GM19035 (cell line): ENCODE measurements around the gene RAD23A.
"Not testable (repeated sequence)": the region's sequence is repeated elsewhere in the genome, so short reads cannot be mapped to it uniquely, and the experiment has no call there.

ENCODE experiments used
- ATAC-seq: cut with Tn5 transposase; IDR thresholded peaks from one replicate; pipeline ENCODE4 v1.9.1; 2021; ENCODE audit not compliant: unreplicated experiment

The RAD23A gene

GRCh38 chr19:12937927-12938778, 7.5 kb upstream of the RAD23A start, which contains the start of gene CALR:
CALR (plus strand) TSS chr19:12938609; CDS start chr19:12938680, 71 bp downstream.
- ATAC-seq: peak; percentile 84

DNA sequence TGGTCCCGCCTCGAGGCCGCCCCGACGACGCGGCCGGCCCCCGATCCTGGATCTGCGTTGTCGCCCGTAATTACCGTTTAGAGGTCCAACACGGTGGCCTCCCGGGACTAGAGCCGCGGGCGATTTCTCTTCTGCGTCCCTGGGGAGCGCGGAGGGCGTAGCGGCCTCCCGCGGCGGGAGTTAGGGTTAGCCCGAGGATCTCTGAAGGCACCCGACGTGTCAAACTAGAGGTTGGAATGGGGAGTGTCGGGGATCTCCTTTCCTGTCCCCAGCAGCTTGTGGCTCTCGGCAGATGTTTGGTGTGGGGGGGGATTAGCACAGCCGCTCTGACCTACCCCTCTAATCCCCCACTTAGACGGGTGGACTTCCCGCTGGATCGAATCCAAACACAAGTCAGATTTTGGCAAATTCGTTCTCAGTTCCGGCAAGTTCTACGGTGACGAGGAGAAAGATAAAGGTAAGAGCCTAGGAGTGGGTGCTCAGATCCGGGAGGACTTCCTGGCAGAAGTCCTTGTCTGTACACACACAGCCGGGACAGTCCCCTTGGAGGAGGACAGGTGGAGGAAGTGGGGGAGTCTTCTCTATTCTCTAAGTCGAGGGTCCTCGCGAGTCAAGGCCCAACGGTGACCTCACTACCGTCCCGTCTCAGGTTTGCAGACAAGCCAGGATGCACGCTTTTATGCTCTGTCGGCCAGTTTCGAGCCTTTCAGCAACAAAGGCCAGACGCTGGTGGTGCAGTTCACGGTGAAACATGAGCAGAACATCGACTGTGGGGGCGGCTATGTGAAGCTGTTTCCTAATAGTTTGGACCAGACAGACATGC, 6.7 kb upstream of the RAD23A start:
- no peak for ATAC-seq

DNA sequence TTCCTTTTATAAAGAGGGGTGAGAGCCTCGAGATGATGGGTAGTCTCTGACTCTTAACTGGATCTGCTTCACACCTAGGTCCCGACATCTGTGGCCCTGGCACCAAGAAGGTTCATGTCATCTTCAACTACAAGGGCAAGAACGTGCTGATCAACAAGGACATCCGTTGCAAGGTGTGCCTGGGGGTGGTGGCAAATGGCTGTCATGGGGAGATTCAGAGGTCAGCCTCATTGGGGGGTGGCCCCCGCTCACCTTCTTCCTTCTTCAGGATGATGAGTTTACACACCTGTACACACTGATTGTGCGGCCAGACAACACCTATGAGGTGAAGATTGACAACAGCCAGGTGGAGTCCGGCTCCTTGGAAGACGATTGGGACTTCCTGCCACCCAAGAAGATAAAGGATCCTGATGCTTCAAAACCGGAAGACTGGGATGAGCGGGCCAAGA, 5.7 kb upstream of the RAD23A start:
- no peak for ATAC-seq

- no peak for ATAC-seq
Measured at GRCh38 chr19:12940897-12941296, 4.8 kb upstream of the RAD23A start.

DNA sequence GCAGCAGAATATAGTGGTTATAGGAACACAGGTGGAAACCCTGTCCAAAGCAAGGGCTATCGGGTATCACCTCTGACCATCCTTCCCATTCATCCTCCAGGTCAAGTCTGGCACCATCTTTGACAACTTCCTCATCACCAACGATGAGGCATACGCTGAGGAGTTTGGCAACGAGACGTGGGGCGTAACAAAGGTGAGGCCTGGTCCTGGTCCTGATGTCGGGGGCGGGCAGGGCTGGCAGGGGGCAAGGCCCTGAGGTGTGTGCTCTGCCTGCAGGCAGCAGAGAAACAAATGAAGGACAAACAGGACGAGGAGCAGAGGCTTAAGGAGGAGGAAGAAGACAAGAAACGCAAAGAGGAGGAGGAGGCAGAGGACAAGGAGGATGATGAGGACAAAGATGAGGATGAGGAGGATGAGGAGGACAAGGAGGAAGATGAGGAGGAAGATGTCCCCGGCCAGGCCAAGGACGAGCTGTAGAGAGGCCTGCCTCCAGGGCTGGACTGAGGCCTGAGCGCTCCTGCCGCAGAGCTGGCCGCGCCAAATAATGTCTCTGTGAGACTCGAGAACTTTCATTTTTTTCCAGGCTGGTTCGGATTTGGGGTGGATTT, 2.1 kb upstream of the RAD23A start:
- no peak for ATAC-seq

- ATAC-seq: no peak
Measured at GRCh38 chr19:12944104-12944674, 1.5 kb upstream of the RAD23A start.

GRCh38 chr19:12946092-12946721, 545 bp downstream of the RAD23A start:
- peak; percentile 40 for ATAC-seq

DNA sequence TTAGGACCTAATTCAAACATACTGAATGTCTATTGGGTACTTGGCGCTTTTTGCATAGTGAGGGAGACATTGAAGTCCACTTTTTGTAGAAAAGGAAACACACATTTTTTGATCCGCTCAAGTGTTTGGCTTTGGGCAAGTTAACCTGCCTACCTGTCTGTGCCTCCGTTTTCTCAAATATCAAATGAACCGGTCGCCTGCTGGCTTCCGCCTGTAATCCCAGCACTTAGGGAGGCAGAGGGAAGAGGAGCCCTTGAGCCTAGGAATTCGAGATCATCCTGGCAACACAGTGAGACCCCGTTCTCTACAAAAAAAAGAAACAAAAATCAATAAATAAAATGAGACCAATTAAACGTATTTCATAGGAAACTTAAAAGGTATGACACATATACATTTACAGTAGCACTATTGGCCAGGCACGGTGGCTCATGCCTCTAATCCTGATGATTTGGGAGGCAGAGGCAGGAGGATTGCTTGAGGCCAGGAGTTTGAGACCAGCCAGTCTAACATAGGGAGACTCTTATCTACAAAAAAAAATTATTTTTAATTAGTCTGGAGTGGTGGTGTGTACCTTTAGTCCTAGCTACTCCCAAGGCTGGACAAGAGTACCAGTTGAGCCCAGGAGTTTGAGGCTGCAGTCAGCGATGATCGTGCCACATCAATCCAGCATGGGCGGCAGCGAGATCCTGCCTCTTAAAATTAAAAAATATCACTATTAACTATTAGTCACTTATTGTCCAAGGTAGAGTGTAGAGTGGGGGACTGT, 1.3 kb downstream of the RAD23A start:
- no peak for ATAC-seq

DNA sequence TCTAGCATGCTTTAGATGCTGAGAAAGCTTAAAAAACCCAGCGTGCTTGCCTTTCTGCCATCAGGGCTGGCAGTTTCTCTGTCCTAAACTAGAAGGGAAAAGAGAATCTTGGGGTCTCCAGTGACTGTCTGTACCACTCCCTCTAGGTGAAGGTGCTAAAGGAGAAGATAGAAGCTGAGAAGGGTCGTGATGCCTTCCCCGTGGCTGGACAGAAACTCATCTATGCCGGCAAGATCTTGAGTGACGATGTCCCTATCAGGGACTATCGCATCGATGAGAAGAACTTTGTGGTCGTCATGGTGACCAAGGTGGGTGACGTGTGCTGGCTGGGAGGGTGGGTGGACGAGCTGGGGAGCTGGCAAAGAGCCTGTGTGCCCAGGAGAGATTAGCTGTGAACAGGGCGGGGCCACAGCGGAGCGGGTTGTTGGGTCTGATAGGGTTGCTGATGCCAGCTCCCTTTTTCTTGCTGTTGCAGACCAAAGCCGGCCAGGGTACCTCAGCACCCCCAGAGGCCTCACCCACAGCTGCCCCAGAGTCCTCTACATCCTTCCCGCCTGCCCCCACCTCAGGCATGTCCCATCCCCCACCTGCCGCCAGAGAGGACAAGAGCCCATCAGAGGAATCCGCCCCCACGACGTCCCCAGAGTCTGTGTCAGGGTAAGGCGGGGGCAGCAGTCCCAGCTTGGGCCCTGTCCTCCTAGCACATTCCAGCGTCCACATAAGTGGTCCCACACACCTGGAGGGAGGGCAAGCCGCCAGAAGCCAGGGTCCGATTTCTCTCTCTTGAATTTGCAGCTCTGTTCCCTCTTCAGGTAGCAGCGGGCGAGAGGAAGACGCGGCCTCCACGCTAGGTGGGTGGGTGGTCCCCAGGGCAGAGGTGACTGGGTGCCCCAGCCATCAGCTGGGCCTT, 2.3 kb downstream of the RAD23A start:
- ATAC-seq: no peak

GRCh38 chr19:12948612-12949362, 3.1 kb downstream of the RAD23A start:
- no peak for ATAC-seq

GRCh38 chr19:12949363-12950283, 4.0 kb downstream of the RAD23A start:
- no peak for ATAC-seq

- ATAC-seq: not testable (repeated sequence)
Measured at GRCh38 chr19:12952050-12952449, 6.4 kb downstream of the RAD23A start.

DNA sequence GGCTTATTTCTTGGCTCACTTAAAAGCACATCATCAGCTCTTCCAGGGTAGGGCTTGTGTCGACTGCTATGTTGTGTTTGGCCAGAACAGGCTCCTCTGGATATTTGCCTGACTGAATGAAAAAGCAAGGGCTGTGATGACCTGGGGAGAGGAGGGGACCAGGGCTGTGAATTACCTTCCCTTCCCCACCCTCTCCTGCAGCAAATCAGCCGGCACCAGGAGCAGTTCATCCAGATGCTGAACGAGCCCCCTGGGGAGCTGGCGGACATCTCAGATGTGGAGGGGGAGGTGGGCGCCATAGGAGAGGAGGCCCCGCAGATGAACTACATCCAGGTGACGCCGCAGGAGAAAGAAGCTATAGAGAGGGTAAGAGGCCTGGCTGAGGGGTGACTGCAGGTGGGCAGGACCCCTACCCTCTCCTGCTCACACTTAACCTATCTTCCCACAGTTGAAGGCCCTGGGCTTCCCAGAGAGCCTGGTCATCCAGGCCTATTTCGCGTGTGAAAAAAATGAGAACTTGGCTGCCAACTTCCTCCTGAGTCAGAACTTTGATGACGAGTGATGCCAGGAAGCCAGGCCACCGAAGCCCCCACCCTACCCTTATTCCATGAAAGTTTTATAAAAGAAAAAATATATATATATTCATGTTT, 7.0 kb downstream of the RAD23A start:
- no peak for ATAC-seq

- no peak for ATAC-seq
Measured at GRCh38 chr19:12953138-12953798, 7.6 kb downstream of the RAD23A start.

- ATAC-seq: no peak
Measured at GRCh38 chr19:12953799-12954611, 8.3 kb downstream of the RAD23A start.
